HG02798 (cell line): ENCODE results near the gene KHDRBS2.

Source experiments
- ATAC-seq: cut with Tn5 transposase; IDR thresholded peaks from one replicate; pipeline ENCODE4 v1.9.1; 2021; ENCODE audit warnings: mild to moderate bottlenecking; ENCODE audit not compliant: unreplicated experiment, poor library complexity

Gene KHDRBS2

GRCh38 chr6:61675734-61676133 lies 610.3 kb downstream of the KHDRBS2 start:
- ATAC-seq: no peak

- no peak for ATAC-seq
Measured at GRCh38 chr6:61649845-61650244, 636.2 kb downstream of the KHDRBS2 start.

- ATAC-seq: no peak
Measured at GRCh38 chr6:61640463-61640862, 645.6 kb downstream of the KHDRBS2 start.
